A673 (cell line): Measurements from ENCODE around the gene SH2B3.

Experiments used
- EZH2 ChIP-seq: fragments of 200-600 bp; sonication (generic); IDR thresholded peaks from 2 replicates; pipeline ENCODE4 v1.6.1; 2017; ENCODE audit warnings: borderline replicate concordance, low read depth, mild to moderate bottlenecking, mixed read lengths, antibody characterized with exemption, low read length; ENCODE audit not compliant: poor library complexity, severe bottlenecking
- TF ChIP-seq, protein P1 (sequence below): fragments of 300-800, 200-600 bp; sonication (generic); conservative IDR thresholded peaks from 2 replicates; pipeline ENCODE4 v1.5.1; 2017; ENCODE audit warnings: low read depth, mild to moderate bottlenecking, antibody characterized with exemption, low read length, moderate library complexity, mixed read lengths

- TF ChIP-seq, protein P1, sequence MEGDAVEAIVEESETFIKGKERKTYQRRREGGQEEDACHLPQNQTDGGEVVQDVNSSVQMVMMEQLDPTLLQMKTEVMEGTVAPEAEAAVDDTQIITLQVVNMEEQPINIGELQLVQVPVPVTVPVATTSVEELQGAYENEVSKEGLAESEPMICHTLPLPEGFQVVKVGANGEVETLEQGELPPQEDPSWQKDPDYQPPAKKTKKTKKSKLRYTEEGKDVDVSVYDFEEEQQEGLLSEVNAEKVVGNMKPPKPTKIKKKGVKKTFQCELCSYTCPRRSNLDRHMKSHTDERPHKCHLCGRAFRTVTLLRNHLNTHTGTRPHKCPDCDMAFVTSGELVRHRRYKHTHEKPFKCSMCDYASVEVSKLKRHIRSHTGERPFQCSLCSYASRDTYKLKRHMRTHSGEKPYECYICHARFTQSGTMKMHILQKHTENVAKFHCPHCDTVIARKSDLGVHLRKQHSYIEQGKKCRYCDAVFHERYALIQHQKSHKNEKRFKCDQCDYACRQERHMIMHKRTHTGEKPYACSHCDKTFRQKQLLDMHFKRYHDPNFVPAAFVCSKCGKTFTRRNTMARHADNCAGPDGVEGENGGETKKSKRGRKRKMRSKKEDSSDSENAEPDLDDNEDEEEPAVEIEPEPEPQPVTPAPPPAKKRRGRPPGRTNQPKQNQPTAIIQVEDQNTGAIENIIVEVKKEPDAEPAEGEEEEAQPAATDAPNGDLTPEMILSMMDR: no peak
- no peak for TF ChIP-seq EZH2
Measured at GRCh38 chr12:111446631-111447570, 41.2 kb downstream of the SH2B3 start.
